ENCODE results near the gene CHSY1.

Gene CHSY1

GRCh38 chr15:101185770-101186169 is 66.1 kb downstream of the CHSY1 start:
- no peak for DNase-seq

- no peak for DNase-seq
Observed at GRCh38 chr15:101185336-101185735, 66.5 kb downstream of the CHSY1 start.

GRCh38 chr15:101184830-101185229 is 67.0 kb downstream of the CHSY1 start:
- DNase-seq: no peak

DNA sequence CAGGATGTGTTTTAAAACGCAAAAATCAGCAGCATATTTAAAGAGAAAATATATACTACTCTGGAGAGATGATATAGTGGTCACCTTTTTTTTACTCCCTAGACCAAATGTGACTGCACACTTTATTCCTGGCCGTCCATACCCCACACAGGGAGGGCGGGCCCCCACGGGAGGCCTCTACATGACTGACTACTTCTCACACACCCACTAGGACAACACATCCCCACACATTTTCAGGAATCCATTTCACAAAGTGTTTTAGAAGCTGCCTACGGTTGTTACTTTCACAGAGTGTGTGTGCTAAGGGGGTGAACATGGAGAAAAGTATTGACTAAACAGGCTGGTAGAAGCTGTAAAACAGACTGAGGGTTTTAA is 67.9 kb downstream of the CHSY1 start:
- DNase-seq: no peak

GRCh38 chr15:101183226-101183930 is 68.5 kb downstream of the CHSY1 start:
- no peak for DNase-seq

- no peak for DNase-seq
Observed at GRCh38 chr15:101182215-101182614, 69.6 kb downstream of the CHSY1 start.

DNA sequence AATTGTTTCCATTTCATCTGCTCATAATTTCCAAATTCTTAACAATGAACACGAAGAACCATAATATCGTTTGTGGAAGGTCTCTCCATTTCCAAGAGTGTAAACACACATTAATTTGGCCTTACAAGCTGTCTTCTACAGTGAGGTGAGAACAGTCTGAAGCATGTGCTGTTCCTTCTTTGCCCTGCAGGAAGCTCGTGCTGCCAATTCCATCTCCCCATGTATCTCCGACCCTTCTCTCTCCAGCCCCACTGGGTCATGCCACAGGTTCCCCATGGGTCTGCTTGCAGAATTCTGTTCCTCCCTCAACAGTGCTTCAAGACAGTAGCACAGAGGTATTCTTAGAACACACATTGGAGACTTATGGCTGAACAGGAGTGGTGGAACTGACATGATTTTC is 70.5 kb downstream of the CHSY1 start:
- DNase-seq: no peak

DNA sequence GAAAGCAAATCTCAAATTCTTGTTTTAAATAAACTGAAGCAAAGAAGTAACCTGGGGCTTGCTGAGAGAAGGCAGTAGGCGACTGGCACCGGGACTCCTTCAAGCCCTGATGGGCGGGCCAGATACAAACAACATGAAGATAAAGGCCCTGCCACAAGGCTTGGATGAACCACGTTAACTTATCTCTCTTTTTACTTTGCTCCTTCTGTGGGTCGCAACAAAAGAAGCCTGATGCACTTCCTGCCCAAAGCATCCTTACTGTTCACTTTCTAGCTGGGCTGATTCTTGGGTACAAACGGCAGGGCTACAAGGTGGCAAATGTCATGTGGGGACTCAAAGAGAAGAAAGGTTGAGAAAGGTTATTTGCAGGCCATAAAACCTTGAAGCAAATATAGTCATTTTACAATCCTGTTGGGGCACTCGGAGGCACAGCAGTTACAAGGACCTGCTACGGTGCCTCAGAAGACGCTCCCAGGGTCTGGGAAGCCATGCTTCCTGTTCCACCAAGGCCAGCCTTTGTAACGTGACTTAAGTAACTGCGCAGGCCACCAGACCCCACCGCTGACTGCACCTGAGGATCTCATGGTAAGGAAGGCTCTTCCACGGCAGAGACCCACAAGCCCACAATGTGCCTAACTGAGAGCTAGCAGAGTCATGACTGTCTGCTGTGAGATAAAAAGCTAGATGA is 71.1 kb downstream of the CHSY1 start:
- no peak for DNase-seq

GRCh38 chr15:101179341-101180153 is 72.3 kb downstream of the CHSY1 start:
- DNase-seq: no peak

- no peak for DNase-seq
Observed at GRCh38 chr15:101178931-101179330, 72.9 kb downstream of the CHSY1 start.

DNA sequence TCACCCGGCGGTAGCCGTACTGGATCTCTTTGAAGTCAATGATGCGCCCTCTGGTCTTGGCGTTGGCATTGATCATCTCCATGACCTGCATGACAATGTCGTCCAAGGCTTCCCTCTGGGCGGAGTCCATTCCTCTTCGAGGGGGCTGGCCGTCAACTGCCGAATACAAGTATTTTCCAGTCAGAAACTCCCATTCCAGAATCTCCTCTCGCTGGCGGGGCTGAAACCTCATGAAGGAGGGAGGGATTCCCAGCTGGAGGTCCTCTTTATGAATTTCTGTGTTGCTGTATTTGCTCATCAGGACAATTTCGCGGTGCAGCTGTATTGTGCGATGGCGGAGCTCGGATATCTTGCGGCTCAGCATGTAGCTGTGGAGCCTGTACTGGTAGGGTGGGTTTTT is 73.4 kb downstream of the CHSY1 start:
- no peak for DNase-seq

DNA sequence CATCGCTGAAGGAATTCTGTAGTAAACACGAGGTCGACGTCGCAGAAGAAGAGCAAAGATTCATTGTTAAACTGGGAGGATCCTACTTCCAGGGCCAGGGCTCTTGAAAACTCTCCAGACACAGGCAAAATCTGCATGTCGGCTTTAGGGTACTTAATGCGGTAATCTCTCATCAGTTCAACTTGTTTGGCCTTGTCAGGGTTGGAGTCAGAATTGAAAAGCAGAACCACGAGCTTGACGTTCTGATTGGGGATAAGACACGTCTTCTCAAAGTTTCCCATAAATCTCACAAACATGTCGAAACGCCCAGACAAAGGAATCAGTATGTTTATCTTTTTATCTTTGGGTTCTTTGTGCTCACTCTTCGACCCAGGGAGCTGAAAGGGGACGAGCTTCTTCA is 74.0 kb downstream of the CHSY1 start:
- DNase-seq: no peak

DNA sequence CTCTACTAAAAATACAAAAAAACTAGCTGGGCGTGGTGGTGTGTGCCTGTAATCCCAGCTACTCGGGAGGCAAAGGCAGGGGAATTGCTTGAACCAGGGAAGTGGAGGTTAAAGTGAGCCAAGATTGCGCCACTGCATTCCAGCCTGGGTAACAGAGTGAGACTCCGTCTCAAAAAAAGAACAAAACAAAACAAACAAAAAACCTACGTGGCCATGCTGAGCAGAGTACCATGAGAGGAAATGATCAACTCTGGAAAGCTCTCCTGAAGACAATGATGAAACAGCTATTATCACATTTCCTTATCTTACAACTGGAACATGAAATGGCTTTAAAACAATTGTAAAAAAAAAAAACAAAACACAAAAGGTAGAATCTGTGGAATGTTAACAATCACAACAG is 75.2 kb downstream of the CHSY1 start:
- DNase-seq: no peak

- no peak for DNase-seq
Observed at GRCh38 chr15:101175401-101175800, 76.4 kb downstream of the CHSY1 start.

DNA sequence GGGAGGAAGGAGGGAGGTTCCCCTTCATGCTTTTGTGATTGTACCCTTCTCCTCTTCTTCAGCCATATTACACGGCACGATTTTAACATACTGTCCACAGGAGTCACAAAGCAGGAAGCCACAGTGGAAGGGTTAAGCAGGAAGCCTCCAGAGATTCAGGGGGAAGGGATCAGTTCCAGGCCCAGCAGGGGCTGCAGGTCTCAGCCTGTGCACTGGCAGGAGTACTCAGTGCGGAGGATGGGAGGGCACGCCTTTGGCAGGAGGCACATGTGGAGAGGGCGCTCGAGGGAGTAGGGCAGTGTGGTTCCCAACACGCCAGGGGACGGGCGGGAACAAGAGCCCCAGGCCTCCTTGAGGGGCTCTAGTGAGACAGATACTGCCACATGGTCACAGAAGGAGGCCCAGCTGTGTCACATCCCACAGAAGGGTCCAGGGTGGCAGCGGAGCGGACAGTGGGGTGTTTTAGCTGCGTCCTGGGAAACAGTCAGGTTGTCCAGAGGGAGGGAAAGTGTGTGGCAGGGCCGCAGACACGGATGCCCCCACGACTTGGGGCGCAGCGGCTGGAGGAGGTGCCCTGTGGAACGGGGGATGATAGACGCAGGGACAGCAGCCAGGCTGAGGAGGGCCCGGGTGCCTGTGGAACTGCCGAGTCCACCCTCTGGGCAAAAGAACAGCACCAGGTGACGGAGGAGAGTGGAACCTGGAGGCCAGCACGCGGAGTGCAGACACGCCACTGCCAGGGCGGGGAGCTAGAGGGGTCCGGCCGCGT is 77.5 kb downstream of the CHSY1 start:
- no peak for DNase-seq

DNA sequence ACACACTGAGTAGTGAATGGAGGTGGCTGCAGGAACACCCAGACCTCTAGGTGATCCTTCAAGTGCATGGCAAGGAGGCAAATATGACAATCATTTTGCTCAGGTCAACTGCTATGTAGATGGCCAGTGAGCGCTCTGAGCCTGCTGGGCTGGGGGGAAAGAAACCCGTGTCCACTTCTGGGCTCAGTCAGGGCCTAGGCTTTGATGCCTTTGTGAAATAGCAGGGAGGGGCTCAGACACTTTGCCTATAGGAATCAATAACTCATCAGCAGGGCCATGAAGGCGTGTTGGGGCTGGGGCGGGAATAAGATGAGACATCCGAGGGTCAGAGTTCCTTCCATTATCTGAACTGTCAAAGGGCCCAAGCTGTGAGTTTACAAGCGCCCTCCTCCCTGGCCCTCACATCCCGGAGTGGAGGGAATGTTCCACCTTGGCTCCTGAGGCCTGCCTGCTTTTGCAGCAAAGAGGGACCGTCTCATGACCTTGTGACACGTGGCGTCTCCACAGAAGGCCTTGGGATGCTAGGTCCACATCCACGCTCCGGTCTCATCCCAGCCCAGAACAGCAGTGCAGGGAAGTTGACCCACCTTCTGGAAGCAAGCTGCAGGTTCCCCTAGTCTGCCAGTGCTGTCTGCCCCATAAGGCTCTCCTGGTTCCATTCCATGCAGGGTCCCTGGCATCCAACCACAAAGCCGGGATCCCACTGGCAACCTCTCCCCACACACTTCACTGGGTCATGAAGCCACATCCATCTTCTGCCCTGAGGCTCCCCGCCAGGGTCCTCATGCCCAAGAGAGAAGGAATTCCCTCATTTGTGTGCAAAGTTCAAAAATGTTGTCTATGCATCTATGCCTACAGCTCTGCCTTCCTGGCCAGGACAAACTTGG is 78.4 kb downstream of the CHSY1 start:
- no peak for DNase-seq

- DNase-seq: no peak
Observed at GRCh38 chr15:101172501-101173071, 79.3 kb downstream of the CHSY1 start.

DNA sequence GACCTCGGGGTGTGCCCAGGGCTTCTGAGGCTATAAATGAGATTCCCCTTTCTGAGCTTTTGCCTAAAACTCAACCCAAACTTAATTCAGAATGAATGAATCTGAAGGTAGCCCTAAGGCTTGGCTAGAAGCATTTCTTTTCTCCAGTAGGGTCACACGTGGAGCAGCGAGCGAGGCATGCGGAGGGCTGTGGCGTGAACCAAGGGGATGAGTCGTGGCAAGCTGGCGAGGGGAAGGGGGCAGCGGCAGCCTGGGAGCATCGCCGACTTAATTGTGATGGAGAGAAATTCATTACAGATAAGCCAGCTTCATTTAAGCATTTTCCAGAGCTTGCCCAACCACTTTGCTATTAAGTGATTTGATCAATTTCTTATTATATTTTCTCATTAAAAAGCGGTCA is 79.9 kb downstream of the CHSY1 start:
- no peak for DNase-seq

DNA sequence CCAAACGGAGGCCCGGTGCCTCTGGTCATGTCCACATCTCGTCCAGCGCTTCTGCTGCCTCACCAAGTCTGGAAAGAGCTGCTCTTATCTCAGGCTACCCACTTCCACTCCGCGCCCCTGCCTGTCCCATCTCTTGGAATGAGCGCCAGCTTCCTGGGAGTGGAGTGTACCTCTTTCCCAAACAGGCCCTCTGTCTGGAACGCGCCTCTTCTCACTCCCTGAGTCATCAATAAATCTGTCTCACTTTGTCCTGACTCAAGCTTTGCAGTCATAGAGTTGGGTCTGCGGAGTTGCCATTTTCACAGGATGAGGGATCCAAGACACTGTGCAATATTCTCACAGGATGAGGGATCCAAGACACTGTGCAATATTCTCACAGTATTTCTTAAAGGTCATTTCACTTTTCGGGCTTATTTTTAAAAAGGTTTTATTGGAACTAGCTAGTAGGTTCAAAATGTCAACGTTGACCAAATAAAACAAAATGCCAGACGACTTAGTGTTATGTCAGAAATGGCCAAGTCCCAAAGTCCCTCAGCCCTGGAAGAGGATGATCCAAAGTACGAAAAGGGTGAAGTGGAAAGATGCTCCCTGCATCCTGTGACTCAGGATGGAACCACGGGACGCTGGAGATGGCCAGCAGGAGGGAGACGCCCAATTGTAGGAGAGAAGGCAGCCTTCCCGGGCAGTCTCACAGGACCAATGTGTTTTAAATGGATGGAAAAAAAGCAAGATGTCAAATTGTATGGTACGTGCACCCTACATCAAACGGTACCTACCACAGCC is 81.1 kb downstream of the CHSY1 start:
- no peak for DNase-seq

DNA sequence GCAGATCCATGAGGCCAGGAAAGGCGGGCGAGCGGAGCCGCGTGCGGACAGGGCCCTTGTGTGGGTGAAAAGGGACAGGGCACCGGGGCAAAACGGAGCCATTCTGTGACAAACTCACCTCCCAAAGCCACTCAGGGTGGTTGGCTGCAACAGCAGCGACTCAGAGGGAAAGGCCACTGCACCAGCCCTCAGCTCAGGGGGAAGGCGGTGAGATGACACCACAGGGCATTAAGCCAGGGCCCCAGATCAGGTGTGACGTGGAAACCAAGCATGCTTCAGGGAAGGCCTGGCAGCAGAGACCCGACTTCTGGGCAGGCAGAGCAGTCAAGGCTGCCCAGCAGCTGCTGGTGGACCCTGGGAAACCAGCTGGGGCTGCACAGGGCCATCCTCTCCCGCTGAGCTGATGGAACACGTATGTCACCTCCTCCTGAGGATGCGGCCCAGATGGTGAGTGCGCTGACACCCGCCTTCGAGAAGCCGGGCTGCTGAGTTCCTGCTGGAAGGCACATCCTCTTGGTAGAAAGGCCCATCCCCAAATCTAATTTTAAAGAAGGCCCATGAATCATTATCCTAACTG is 82.3 kb downstream of the CHSY1 start:
- no peak for DNase-seq
